Liver (tissue), 9 donors: ENCODE results near the gene TMEM14A. TPM values are rescaled to one million over a fixed set of nuclear protein-coding genes. Genes with fewer than 3 reads are reported as not detected.

Experiments used
- DNase-seq: peaks from one replicate; pipeline ENCODE4 v3.0.0-alpha.2; 2017; ENCODE audit warnings: low spot score
- H3K27ac ChIP-seq, 2 donors: one replicate each; pipeline ENCODE4 v1.7.0; 2013; ENCODE audit warnings: inconsistent platforms in 2 of 2, low read length in 2 of 2, control low read depth in 1 of 2, low read depth in 1 of 2, mild to moderate bottlenecking in 1 of 2
- H3K27me3 ChIP-seq, 4 donors: one replicate each; pipeline versions ENCODE4 v1.6.1 to v1.7.0; 2013; ENCODE audit warnings: low read length in 3 of 4, inconsistent platforms in 1 of 4, mild to moderate bottlenecking in 1 of 4, moderate library complexity in 1 of 4; ENCODE audit not compliant: control insufficient read depth in 4 of 4, insufficient read depth in 4 of 4
- H3K36me3 ChIP-seq, 4 donors: one replicate each; pipeline versions ENCODE4 v1.6.1 to v1.7.0; 2013; ENCODE audit warnings: low read length in 3 of 4, mild to moderate bottlenecking in 3 of 4, low read depth in 1 of 4, moderate library complexity in 1 of 4; ENCODE audit not compliant: control insufficient read depth in 4 of 4, insufficient read depth in 3 of 4
- H3K4me1 ChIP-seq, 4 donors: one replicate each; pipeline versions ENCODE4 v1.6.1 to v1.7.0; 2013; ENCODE audit warnings: low read length in 3 of 4, mild to moderate bottlenecking in 3 of 4, moderate library complexity in 1 of 4; ENCODE audit not compliant: control insufficient read depth in 4 of 4, insufficient read depth in 4 of 4
- H3K4me3 ChIP-seq, 3 donors: one replicate each; pipeline versions ENCODE4 v1.6.1 to v1.7.0; 2013; ENCODE audit warnings: low read length in 3 of 3, control low read depth in 1 of 3, low read depth in 1 of 3, mild to moderate bottlenecking in 1 of 3
- H3K9ac ChIP-seq, 2 donors: one replicate each; pipeline ENCODE4 v1.7.0; 2013; ENCODE audit warnings: low read length in 2 of 2, mild to moderate bottlenecking in 2 of 2, moderate library complexity in 2 of 2, control low read depth in 1 of 2, low read depth in 1 of 2
- H3K9me3 ChIP-seq, 4 donors: one replicate each; pipeline versions ENCODE4 v1.6.1 to v1.7.0; 2013; ENCODE audit warnings: low read length in 3 of 4; ENCODE audit not compliant: control insufficient read depth in 4 of 4
- EGR1 ChIP-seq, 2 donors: IDR thresholded peaks; 2 replicates each; pipeline ENCODE4 v1.6.1; 2016 to 2018; ENCODE audit warnings: antibody characterized with exemption in 2 of 2, low read depth in 2 of 2
- FOXA1 ChIP-seq: IDR thresholded peaks from 2 replicates; pipeline ENCODE4 v1.6.1; 2016; ENCODE audit warnings: antibody characterized with exemption
- FOXA2 ChIP-seq: IDR thresholded peaks from 2 replicates; pipeline ENCODE4 v1.6.1; 2016; ENCODE audit warnings: antibody characterized with exemption
- HNF4A ChIP-seq, 2 donors: conservative IDR thresholded peaks; 2 replicates each; pipeline ENCODE4 v1.6.1; 2016; ENCODE audit warnings: antibody characterized with exemption in 2 of 2, mild to moderate bottlenecking in 2 of 2
- JUND ChIP-seq, 2 donors: IDR thresholded peaks; 2 replicates each; pipeline ENCODE4 v1.6.1; 2016; ENCODE audit warnings: antibody characterized with exemption in 2 of 2
- RAD21 ChIP-seq, 2 donors: IDR thresholded peaks; 2 replicates each; pipeline ENCODE4 v1.6.1; 2016; ENCODE audit warnings: antibody characterized with exemption in 2 of 2, mild to moderate bottlenecking in 2 of 2
- RXRA ChIP-seq, 2 donors: IDR thresholded peaks; 2 replicates each; pipeline ENCODE4 v1.6.1; 2017 to 2018; ENCODE audit warnings: antibody characterized with exemption in 2 of 2, mild to moderate bottlenecking in 1 of 2
- SP1 ChIP-seq: IDR thresholded peaks from 2 replicates; pipeline ENCODE4 v1.6.1; 2018; ENCODE audit warnings: antibody characterized with exemption, mild to moderate bottlenecking
- TAF1 ChIP-seq: conservative IDR thresholded peaks from 2 replicates; pipeline ENCODE4 v1.6.1; 2016; ENCODE audit warnings: antibody characterized with exemption, mild to moderate bottlenecking
- YY1 ChIP-seq: IDR thresholded peaks from 2 replicates; pipeline ENCODE4 v1.6.1; 2016; ENCODE audit warnings: antibody characterized with exemption, mild to moderate bottlenecking
- WGBS: extraction: QIAGEN DNeasy Blood & Tissue Kit; methylation state at CpG from one replicate; pipeline ENCODE4 v1.1.7; 2013; 5-methylcytosine and 5-hydroxymethylcytosine counted together
- polyA plus RNA-seq, 2 donors: library from polyadenylated mRNA; stranded (reverse) in 1 of 2; unstranded in 1 of 2; fragments of 200-250 nt in 1 of 2; fragments of >200 nt in 1 of 2; fragmentation: Nextera tagmentation in 1 of 2; extraction: Ambion mirVana in 1 of 2; gene quantifications; one replicate each; pipeline versions ENCODE4 v1.2.1 to v1.2.3, GENCODE V29; 2013 to 2015
- total RNA-seq, 2 donors: library from RNA; depleted of rRNA; stranded (reverse); fragments of >200 nt; gene quantifications; one replicate each; pipeline ENCODE4 v1.2.3, GENCODE V29; 2014
- TF ChIP-seq, protein P1 (sequence below): fragments of 150-350 bp; IDR thresholded peaks from 2 replicates; pipeline ENCODE4 v1.5.1; 2017; ENCODE audit warnings: improper control_type of control experiment, low read depth, low read length; ENCODE audit not compliant: missing input control
- TF ChIP-seq, protein P2 (sequence below): IDR thresholded peaks from 2 replicates; pipeline ENCODE4 v1.6.1; 2016; ENCODE audit warnings: antibody characterized with exemption, mild to moderate bottlenecking
- TF ChIP-seq, protein P3 (sequence below): IDR thresholded peaks from 2 replicates; pipeline ENCODE4 v1.6.1; 2016; ENCODE audit warnings: antibody characterized with exemption
- TF ChIP-seq, protein P4 (sequence below): IDR thresholded peaks from 2 replicates; pipeline ENCODE4 v1.6.1; 2016; ENCODE audit warnings: antibody characterized with exemption
- TF ChIP-seq, protein P5 (sequence below): IDR thresholded peaks from 2 replicates; pipeline ENCODE4 v1.6.1; 2016; ENCODE audit warnings: antibody characterized with exemption
- donor health status: healthy.
- donor health status: healthy.
- donor health status: healthy.
- donor health status: healthy.
- donor health status: healthy.

The TMEM14A gene
- total and polyA plus RNA-seq, 4 donors = 15.6 to 63.6 (median 22.9) TPM

DNA sequence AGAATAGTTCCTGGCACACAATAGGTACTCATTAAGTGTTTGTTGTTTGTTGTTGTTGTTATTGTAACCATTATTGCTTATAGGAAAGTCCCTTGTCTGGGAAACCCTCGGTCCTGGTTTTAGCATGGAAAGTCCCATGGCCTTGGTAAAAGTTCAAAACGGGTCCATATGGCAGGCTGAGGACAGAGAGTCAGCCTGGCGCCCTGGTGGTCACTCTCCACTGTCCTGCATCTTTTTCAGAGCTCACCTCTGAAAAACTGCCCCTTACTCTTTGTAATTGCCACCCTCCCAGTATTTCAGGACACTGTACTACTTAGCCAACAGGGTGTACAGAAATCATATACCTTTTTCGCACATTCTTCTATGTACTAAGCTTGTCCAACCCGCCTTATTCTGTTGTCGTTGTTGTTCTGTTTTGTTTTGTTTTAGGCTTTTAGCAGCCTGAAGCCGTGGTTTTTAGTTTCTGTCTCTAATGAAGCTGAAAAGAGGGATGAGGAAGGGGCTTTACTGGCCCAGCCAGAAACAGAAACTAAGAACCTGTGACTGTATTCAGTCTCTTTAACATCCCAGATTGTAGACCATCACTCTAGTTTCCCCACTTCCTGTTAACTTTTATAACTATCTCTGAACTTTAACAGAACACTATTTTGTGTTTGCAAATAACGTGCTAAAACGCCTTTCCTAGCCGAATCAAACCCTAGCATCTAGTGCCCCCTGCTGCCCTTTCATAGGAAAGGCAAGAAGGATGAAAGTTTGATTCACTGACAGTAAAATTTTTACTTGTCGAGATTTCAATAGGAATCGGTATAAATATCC, 7.6 kb upstream of the TMEM14A start:
- Histone ChIP-seq H3K36me3 (peaks cover 0 to 3% (median under 1%) of the 10 kb centered on the region in 4 donors), H3K27ac (peak overlapping the region; percentile 59 to 81), H3K9me3 (no peaks in the 10 kb centered on the region), H3K27me3 (no peaks in the 10 kb centered on the region), H3K9ac (peak overlapping the region; percentile 48 to 54), H3K4me3 (peak overlapping the region; percentile 66 to 91 (median 85)), H3K4me1 (peaks cover 2 to 46% (median 29%) of the 10 kb centered on the region in 4 donors)
- peak; percentile 62 for DNase-seq
- 12% methylated on average over 12 of the region's 12 CpGs for WGBS
- TF ChIP-seq, protein P1, sequence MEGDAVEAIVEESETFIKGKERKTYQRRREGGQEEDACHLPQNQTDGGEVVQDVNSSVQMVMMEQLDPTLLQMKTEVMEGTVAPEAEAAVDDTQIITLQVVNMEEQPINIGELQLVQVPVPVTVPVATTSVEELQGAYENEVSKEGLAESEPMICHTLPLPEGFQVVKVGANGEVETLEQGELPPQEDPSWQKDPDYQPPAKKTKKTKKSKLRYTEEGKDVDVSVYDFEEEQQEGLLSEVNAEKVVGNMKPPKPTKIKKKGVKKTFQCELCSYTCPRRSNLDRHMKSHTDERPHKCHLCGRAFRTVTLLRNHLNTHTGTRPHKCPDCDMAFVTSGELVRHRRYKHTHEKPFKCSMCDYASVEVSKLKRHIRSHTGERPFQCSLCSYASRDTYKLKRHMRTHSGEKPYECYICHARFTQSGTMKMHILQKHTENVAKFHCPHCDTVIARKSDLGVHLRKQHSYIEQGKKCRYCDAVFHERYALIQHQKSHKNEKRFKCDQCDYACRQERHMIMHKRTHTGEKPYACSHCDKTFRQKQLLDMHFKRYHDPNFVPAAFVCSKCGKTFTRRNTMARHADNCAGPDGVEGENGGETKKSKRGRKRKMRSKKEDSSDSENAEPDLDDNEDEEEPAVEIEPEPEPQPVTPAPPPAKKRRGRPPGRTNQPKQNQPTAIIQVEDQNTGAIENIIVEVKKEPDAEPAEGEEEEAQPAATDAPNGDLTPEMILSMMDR = peak; percentile 96
- TF ChIP-seq RAD21 (IDR thresholded peaks at IDR 0.05) (peak; percentile 99 to 100), HNF4A (conservative IDR thresholded peaks at IDR 0.05) (no peak)

DNA sequence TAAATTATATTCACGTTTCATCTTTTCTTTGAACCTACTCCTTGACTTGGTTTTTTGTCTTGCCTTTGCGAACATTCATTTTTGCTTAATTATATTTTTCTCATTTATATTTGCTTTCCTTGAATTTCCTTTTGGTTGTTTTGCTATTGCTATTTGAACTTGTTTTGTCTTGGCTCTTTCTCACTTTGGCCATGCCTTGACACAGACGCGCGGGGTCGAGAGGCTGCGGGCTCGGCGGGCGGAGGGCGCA, 7.1 kb upstream of the TMEM14A start:
- peak overlapping the region; percentile 59 to 81 for H3K27ac ChIP-seq
- H3K9ac ChIP-seq = peak overlapping the region; percentile 19 to 54

More for the DNA sequence above, 7.1 kb upstream of the TMEM14A start:
- Histone ChIP-seq H3K9me3 (no peaks in the 10 kb centered on the region), H3K4me3 (peak overlapping the region; percentile 66 to 91 (median 85)), H3K36me3 (peaks cover 0 to 3% (median under 1%) of the 10 kb centered on the region in 4 donors), H3K27me3 (no peaks in the 10 kb centered on the region), H3K4me1 (peaks cover 2 to 46% (median 29%) of the 10 kb centered on the region in 4 donors)
- no peak for TF ChIP-seq FOXA1
- TF ChIP-seq HNF4A (conservative IDR thresholded peaks at IDR 0.05) = no peak
- no peak for TF ChIP-seq FOXA2
- no peak for TF ChIP-seq EGR1 (IDR thresholded peaks at IDR 0.05; ENCODE audit: low read depth in 2 of 2)
- no peak for TF ChIP-seq JUND (IDR thresholded peaks at IDR 0.05)
- TF ChIP-seq SP1 = no peak
- TF ChIP-seq, protein P2, sequence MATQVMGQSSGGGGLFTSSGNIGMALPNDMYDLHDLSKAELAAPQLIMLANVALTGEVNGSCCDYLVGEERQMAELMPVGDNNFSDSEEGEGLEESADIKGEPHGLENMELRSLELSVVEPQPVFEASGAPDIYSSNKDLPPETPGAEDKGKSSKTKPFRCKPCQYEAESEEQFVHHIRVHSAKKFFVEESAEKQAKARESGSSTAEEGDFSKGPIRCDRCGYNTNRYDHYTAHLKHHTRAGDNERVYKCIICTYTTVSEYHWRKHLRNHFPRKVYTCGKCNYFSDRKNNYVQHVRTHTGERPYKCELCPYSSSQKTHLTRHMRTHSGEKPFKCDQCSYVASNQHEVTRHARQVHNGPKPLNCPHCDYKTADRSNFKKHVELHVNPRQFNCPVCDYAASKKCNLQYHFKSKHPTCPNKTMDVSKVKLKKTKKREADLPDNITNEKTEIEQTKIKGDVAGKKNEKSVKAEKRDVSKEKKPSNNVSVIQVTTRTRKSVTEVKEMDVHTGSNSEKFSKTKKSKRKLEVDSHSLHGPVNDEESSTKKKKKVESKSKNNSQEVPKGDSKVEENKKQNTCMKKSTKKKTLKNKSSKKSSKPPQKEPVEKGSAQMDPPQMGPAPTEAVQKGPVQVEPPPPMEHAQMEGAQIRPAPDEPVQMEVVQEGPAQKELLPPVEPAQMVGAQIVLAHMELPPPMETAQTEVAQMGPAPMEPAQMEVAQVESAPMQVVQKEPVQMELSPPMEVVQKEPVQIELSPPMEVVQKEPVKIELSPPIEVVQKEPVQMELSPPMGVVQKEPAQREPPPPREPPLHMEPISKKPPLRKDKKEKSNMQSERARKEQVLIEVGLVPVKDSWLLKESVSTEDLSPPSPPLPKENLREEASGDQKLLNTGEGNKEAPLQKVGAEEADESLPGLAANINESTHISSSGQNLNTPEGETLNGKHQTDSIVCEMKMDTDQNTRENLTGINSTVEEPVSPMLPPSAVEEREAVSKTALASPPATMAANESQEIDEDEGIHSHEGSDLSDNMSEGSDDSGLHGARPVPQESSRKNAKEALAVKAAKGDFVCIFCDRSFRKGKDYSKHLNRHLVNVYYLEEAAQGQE = no peak
- TF ChIP-seq, protein P1 = no peak
- TF ChIP-seq, protein P3, sequence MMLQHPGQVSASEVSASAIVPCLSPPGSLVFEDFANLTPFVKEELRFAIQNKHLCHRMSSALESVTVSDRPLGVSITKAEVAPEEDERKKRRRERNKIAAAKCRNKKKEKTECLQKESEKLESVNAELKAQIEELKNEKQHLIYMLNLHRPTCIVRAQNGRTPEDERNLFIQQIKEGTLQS = peak; percentile 17
- TF ChIP-seq, protein P4, sequence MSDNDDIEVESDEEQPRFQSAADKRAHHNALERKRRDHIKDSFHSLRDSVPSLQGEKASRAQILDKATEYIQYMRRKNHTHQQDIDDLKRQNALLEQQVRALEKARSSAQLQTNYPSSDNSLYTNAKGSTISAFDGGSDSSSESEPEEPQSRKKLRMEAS = no peak
- no peak for TF ChIP-seq YY1
- TF ChIP-seq TAF1 = no peak
- TF ChIP-seq RAD21 (IDR thresholded peaks at IDR 0.05) = peak in 1 of 2 donors; percentile 43
- TF ChIP-seq, protein P5, sequence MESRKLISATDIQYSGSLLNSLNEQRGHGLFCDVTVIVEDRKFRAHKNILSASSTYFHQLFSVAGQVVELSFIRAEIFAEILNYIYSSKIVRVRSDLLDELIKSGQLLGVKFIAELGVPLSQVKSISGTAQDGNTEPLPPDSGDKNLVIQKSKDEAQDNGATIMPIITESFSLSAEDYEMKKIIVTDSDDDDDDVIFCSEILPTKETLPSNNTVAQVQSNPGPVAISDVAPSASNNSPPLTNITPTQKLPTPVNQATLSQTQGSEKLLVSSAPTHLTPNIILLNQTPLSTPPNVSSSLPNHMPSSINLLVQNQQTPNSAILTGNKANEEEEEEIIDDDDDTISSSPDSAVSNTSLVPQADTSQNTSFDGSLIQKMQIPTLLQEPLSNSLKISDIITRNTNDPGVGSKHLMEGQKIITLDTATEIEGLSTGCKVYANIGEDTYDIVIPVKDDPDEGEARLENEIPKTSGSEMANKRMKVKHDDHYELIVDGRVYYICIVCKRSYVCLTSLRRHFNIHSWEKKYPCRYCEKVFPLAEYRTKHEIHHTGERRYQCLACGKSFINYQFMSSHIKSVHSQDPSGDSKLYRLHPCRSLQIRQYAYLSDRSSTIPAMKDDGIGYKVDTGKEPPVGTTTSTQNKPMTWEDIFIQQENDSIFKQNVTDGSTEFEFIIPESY = no peak
- TF ChIP-seq RXRA (IDR thresholded peaks at IDR 0.05) = no peak
- WGBS = under 1% methylated on average over 11 of the region's 11 CpGs
- no peak for DNase-seq
